Esophagus muscularis mucosa (tissue), 4 donors: ENCODE measurements around the gene ZRANB1.

ENCODE experiments used
- CTCF ChIP-seq, 3 experiments: fragments of 200-600 bp in 2 of 3; fragments of 450-650 bp in 1 of 3; sonication (generic) in 2 of 3; IDR thresholded peaks; one replicate each; pipeline ENCODE4 v1.5.1; 2017 to 2019; ENCODE audit warnings: antibody characterized with exemption in 3 of 3, mild to moderate bottlenecking in 2 of 3, moderate library complexity in 1 of 3
- EP300 ChIP-seq: sonication (generic); formaldehyde crosslinking; IDR thresholded peaks from one replicate; pipeline ENCODE4 v1.6.1; 2017; ENCODE audit warnings: antibody characterized with exemption
- POLR2A ChIP-seq: fragments of 450-650 bp; IDR thresholded peaks from one replicate; pipeline ENCODE4 v1.6.1; 2017; ENCODE audit warnings: antibody characterized with exemption, moderate library complexity, mild to moderate bottlenecking, low read depth
- POLR2AphosphoS5 ChIP-seq, 2 donors: sonication (generic); formaldehyde crosslinking; IDR thresholded peaks; one replicate each; pipeline ENCODE4 v1.6.1; 2017; ENCODE audit warnings: antibody characterized with exemption in 2 of 2

GRCh38 chr10:124944982-124945381 is 3.1 kb downstream of the ZRANB1 start:
- TF ChIP-seq CTCF (IDR thresholded peaks at IDR 0.05) (no peak), POLR2A (no peak), EP300 (no peak), POLR2AphosphoS5 (IDR thresholded peaks at IDR 0.05) (peak in 1 of 2 donors; percentile 53)
